ENCODE results near the gene TSPAN12.

DNA sequence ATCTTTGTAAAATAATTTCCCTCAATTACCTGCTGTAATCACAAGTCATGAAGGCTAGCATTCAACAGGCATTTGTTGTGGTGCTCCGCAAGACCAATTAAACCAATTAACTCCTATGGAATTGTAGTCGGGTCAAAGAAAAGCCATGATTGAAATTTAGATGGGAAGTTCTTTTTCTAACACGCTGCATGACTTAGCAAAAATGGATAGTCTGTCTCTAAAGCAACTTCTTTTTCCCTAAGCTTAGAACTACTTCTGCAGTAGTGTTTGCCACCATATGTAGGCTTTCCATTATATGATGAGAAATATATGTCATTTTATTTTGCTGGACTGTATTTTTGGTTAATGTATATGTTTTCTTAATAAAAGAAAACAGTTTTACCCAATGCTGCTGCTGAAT lies 119.1 kb downstream of the TSPAN12 start:
- TF ChIP-seq ZFP3 (CRISPR knock-in tag; IDR thresholded peaks at IDR 0.05), result no peak
- TF ChIP-seq ZC3H10 (CRISPR knock-in tag; IDR thresholded peaks at IDR 0.05), result no peak
- no peak for TF ChIP-seq ZNF565 (CRISPR knock-in tag; conservative IDR thresholded peaks at IDR 0.05; ENCODE audit: low read depth)
- TF ChIP-seq CSDC2 (CRISPR knock-in tag; IDR thresholded peaks at IDR 0.05), result no peak
- TF ChIP-seq, protein P1, sequence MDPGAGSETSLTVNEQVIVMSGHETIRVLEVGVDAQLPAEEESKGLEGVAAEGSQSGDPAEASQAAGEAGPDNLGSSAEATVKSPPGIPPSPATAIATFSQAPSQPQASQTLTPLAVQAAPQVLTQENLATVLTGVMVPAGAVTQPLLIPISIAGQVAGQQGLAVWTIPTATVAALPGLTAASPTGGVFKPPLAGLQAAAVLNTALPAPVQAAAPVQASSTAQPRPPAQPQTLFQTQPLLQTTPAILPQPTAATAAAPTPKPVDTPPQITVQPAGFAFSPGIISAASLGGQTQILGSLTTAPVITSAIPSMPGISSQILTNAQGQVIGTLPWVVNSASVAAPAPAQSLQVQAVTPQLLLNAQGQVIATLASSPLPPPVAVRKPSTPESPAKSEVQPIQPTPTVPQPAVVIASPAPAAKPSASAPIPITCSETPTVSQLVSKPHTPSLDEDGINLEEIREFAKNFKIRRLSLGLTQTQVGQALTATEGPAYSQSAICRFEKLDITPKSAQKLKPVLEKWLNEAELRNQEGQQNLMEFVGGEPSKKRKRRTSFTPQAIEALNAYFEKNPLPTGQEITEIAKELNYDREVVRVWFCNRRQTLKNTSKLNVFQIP (CRISPR knock-in tag; IDR thresholded peaks at IDR 0.05; ENCODE audit: borderline replicate concordance, low read depth), result no peak
- TF ChIP-seq ARNTL (CRISPR knock-in tag; IDR thresholded peaks at IDR 0.05; ENCODE audit: borderline replicate concordance, low read depth), result no peak
- TF ChIP-seq, protein P2, sequence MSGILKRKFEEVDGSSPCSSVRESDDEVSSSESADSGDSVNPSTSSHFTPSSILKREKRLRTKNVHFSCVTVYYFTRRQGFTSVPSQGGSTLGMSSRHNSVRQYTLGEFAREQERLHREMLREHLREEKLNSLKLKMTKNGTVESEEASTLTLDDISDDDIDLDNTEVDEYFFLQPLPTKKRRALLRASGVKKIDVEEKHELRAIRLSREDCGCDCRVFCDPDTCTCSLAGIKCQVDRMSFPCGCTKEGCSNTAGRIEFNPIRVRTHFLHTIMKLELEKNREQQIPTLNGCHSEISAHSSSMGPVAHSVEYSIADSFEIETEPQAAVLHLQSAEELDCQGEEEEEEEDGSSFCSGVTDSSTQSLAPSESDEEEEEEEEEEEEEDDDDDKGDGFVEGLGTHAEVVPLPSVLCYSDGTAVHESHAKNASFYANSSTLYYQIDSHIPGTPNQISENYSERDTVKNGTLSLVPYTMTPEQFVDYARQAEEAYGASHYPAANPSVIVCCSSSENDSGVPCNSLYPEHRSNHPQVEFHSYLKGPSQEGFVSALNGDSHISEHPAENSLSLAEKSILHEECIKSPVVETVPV (CRISPR knock-in tag; IDR thresholded peaks at IDR 0.05), result no peak
- TF ChIP-seq, protein P3, sequence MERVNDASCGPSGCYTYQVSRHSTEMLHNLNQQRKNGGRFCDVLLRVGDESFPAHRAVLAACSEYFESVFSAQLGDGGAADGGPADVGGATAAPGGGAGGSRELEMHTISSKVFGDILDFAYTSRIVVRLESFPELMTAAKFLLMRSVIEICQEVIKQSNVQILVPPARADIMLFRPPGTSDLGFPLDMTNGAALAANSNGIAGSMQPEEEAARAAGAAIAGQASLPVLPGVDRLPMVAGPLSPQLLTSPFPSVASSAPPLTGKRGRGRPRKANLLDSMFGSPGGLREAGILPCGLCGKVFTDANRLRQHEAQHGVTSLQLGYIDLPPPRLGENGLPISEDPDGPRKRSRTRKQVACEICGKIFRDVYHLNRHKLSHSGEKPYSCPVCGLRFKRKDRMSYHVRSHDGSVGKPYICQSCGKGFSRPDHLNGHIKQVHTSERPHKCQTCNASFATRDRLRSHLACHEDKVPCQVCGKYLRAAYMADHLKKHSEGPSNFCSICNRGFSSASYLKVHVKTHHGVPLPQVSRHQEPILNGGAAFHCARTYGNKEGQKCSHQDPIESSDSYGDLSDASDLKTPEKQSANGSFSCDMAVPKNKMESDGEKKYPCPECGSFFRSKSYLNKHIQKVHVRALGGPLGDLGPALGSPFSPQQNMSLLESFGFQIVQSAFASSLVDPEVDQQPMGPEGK (CRISPR knock-in tag; IDR thresholded peaks at IDR 0.05; ENCODE audit: borderline replicate concordance), result no peak

Data from SK-N-SH treated with all-trans-retinoic acid at 6 μM for 48 hours (cell line).